ENCODE data around the gene PRKAR1A.
"Not testable (repeated sequence)": the region's sequence is repeated elsewhere in the genome, so short reads cannot be mapped to it uniquely, and the experiment has no call there.

The PRKAR1A gene

GRCh38 chr17:68512247-68512959, at the start of gene PRKAR1A:
Gene PRKAR1A (plus strand): TSS chr17:68512430. CDS start chr17:68515400, 2,970 bp downstream.
- peak; percentile 94 for DNase-seq

DNA sequence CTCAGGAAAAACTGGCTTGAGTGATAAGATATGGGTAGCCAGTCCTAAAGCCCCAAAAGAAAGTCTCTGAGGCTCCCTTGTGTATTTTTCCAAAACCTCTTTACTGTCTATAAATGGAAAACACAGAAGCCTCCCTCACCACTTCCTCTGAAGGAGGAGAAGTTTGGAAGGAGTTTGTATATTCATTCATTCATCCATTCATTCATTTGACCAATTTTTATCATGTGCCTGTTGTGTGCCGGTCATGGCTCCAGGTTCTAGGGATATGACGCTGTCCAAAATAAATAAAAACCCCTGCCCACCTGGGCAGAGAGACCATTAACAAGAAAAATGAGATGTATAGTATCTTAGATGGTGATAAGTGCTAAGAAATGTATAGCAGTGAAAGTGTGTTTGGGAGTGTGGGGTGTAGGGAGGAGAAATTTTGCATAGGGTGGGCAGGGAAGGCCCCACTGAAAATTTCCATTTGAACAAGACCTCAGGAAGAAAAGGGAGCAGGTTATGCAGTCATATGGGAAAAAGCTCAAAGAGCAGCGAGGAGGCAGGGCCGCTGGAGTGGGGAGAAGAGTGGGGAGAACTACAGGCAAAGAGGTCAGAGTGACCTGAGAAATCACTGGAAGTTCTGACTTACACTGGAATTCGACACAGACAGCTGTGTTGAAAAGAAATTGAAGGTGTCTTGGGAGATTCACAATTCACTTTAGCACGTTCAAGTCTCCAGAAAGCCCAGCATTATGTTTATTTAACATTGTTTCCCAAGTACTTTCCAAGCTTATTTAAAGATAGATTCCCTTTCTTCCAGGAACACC, 48.8 kb upstream of the PRKAR1A start:
- no peak for DNase-seq

DNA sequence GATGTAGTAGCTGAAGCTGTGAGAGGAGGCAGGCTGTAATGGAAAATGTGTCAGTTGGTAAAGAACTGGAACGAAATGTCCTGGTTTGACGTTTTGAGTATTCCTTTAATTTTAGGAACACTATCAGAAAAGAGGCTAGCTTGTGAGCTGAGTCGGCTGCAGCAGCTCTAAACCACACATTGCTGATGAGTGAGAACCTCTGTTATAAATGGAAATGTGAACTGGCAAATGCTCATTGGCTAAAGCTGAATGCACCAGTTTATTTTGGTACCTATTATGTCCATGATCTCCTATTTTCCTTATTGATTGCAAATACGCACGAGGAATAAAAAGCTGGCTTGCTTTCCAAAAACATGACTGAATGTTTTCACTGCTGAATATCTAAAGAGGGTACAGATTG, 43.9 kb upstream of the PRKAR1A start:
- DNase-seq: no peak

DNA sequence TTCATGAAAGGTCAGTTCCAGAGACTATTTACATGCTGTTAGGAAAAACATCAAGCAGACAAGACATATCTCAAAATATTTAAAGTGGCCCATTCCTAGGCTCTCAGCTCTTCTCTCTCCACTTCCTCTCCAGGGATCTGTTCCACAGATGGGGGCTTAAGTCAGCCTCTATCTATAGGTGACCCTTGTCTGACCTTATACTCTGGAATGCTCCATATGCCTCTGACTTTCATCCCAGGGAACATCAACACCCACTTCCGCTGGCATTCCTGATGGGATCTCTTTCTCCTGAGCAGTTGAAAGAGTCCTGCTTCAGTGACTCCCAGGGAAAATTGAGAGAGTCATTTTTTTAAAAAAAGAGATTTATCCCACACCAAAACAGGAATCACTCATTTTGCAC, 43.4 kb upstream of the PRKAR1A start:
- DNase-seq: no peak

DNA sequence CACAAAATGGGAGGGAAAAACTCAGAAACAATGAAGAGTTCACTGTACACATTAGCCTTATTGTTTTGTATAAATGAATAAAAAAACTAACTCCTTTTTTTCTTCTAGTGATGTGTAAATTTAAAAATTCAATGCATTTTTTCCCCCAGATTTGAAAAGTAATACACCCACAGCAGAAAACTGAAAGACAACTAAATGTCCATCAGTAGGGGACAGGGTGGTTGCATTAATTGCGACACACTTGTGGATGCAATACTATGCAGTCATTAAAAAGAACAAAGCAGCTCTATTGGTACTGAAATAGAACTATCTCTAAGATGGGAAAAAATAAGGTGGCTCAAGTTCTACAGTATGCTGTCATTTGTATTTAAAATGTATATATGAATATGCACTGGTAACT, 41.3 kb upstream of the PRKAR1A start:
- DNase-seq: no peak

DNA sequence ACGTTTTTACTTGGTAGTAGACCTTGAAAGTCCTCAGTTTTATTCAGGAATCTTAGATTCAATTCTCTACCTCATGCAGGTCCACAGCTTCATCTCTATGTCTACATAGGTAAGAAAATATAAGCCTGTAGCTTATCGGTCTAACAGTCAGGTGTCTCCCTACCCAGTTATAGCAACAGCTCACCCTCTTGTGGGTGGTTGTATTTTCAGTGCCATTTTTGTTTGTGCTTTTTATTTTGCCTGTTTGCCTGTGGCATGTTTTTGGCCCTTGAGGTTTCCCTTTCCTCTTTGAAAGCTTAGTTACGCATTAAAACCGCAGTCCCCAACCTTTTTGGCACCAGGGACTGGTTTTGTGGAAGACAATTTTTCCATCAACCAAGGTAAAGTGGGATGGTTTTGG, 31.3 kb upstream of the PRKAR1A start:
- DNase-seq: no peak

- no peak for DNase-seq
These were observed 29.6 kb upstream of the PRKAR1A start for GRCh38 chr17:68482576-68483041.

GRCh38 chr17:68484458-68484857, 27.8 kb upstream of the PRKAR1A start:
- DNase-seq: no peak

DNA sequence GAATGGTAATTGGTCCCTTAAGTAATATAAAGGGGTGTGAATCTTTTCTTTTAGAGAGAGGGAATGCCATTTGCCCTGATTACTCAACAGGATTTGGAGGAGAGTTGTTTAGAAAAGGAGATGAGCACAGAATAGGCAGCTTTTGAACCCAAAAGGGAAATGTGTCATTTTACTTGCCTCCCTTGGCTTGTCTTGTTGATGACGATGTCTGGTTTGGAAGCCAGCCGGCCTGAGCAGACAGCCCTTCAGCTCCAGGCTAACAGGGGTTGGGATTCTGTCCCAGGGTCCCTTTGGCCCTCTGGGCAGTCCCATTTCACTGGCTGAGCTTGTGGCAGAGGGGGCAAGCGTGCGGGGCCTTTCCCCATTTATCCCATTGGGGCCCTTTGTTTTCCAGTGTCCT, 22.3 kb upstream of the PRKAR1A start:
- DNase-seq: no peak

- DNase-seq: no peak
These were observed 20.6 kb upstream of the PRKAR1A start for GRCh38 chr17:68491381-68492231.

GRCh38 chr17:68492394-68493054, 19.7 kb upstream of the PRKAR1A start:
- DNase-seq: not testable (repeated sequence)

GRCh38 chr17:68495081-68495480, 17.1 kb upstream of the PRKAR1A start:
- DNase-seq: no peak

DNA sequence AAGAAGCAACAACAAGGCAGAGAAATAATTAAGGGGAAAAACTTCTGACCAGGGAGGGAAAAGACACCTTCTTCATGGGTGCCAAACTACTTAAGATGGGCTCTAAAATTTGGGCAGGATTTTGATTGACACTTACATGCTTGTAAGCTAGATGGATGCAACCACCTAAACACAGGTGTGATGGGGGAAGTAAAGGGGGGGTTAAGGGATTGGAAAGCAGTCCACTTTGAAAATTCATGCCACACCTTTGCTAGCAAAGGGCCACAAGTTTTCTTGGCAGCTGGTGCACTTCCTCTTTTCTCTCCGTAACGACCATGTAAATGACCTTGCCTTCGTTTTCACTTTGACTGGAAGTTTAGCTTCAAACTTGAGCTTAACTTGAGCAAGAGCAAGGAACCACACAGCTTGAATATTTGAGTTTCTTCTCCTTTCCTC, 14.3 kb upstream of the PRKAR1A start:
- peak; percentile 31 for DNase-seq

- DNase-seq: no peak
These were observed 13.5 kb upstream of the PRKAR1A start for GRCh38 chr17:68498479-68499326.

DNA sequence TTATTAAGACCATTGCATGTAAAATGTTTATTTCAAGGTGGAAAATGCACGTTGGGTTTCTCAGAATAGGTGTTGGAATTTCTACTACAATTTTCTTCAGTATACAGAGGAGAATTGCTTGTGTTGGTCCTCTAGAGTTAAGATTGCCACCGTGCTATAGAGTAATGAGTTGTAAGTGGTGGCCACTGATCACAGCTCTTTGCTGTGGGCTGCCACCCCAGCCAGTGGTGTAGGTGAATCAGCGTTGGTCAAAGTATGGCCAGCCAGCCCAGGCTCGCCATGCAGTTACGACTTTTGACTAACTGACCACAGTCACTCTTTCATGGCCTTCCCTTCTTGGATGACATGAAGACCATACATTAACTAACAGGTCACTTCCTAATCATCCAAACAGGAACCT, 12.6 kb upstream of the PRKAR1A start:
- no peak for DNase-seq

GRCh38 chr17:68501074-68501473, 11.2 kb upstream of the PRKAR1A start:
- DNase-seq: no peak

DNA sequence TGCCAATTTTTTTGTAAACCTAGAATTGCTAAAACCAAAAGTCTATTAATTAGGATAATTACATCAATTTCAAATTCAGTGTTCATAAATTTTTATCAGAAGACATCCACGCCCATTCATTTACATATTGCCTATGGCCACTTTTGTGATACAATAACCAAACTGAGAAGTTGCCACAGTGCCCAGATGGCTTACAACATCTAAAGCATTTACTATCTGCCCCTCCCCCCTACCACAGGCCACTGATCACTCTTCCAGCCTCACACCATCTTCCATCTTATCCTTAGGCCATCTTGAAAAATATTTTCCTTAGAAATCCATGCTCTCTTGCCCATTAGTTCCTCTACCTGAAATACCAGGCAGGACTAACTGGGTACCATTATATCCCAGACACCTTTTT, 6.3 kb upstream of the PRKAR1A start:
- no peak for DNase-seq

GRCh38 chr17:68507576-68507975, 4.7 kb upstream of the PRKAR1A start:
- DNase-seq: no peak

GRCh38 chr17:68509141-68510057, 2.8 kb upstream of the PRKAR1A start:
- DNase-seq: peak; percentile 22

- DNase-seq: no peak
These were observed 968 bp upstream of the PRKAR1A start for GRCh38 chr17:68511254-68511670.
